Measurements from ENCODE around the gene GSTM4.

DNA sequence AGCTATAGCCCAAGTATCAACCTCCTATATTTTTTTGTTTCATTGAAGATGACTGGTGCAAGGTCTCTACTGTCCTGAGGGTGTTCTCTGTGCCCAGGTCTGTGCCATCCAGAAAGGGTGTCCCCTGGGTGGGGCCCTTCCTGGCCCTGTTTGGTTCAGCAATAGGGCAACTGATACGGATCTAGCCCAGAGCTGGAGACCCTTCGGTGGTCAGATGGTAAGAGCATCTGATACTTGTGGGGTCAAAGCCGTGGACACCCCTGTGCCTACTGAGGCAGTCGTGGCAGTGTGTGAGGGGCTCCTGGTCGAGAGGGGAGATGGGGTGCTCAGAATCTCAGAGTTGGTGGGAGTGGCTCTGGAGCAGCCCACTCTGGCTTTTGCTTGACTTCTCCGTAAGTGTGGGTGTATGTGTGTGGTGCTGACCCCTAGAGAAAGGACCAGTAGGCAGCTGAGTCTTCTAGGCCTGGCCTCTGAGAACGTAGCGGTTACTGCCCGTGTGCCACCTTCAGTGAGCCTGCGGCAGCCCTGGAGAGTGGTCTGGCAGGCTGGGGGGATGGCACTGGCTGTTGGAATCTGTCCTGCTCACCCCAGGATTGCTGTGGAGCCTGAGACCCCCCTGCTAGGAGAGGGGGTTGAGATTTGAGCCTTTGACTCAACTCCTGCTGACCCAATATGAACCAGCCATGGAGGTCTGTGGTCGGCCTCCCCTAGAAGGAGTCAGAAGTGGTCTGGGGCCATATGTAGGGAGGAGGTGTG, 33.6 kb upstream of the GSTM4 start:
- TF ChIP-seq, protein P1, sequence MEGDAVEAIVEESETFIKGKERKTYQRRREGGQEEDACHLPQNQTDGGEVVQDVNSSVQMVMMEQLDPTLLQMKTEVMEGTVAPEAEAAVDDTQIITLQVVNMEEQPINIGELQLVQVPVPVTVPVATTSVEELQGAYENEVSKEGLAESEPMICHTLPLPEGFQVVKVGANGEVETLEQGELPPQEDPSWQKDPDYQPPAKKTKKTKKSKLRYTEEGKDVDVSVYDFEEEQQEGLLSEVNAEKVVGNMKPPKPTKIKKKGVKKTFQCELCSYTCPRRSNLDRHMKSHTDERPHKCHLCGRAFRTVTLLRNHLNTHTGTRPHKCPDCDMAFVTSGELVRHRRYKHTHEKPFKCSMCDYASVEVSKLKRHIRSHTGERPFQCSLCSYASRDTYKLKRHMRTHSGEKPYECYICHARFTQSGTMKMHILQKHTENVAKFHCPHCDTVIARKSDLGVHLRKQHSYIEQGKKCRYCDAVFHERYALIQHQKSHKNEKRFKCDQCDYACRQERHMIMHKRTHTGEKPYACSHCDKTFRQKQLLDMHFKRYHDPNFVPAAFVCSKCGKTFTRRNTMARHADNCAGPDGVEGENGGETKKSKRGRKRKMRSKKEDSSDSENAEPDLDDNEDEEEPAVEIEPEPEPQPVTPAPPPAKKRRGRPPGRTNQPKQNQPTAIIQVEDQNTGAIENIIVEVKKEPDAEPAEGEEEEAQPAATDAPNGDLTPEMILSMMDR (IDR thresholded peaks at IDR 0.05), result no peak
- no peak for TF ChIP-seq EZH2 (IDR thresholded peaks at IDR 0.05; ENCODE audit: borderline replicate concordance, insufficient read depth, low read depth, low read length, poor library complexity, severe bottlenecking)

Data from B cell (primary cell).